ENCODE data around the gene XKR8. TPM values are rescaled to one million over a fixed set of nuclear protein-coding genes. Genes with fewer than 3 reads are reported as not detected.
A peak's percentile ranks its signal among the peaks of the same experiment; 100 is the strongest.

The XKR8 gene
- total RNA-seq, 1 donor from 2014 or later = 6.9 TPM

DNA sequence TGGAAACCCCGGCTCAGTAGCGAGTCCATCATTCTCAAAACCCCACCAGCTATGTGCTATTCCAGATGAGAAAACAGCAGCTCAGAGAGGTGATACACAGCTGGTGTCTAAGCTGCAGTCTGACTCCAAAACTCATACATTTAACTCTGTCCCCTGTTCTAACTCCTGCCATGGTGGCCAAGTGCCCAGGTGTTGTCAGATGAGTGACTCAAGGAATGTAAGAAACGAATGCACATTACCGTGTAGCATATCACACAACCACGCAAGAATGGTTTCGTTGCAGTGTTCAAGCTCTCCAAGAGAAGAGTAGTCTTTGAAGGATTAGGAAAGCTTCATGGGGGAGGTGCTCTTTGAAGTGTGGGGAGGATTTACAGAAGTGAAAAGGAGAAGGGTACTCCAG lies 4.7 kb upstream of the XKR8 start:
- DNase-seq = no peak

GRCh38 chr1:27956761-27957160 lies 3.0 kb upstream of the XKR8 start:
- DNase-seq = no peak

GRCh38 chr1:27957655-27958054 lies 2.1 kb upstream of the XKR8 start:
- DNase-seq = no peak

DNA sequence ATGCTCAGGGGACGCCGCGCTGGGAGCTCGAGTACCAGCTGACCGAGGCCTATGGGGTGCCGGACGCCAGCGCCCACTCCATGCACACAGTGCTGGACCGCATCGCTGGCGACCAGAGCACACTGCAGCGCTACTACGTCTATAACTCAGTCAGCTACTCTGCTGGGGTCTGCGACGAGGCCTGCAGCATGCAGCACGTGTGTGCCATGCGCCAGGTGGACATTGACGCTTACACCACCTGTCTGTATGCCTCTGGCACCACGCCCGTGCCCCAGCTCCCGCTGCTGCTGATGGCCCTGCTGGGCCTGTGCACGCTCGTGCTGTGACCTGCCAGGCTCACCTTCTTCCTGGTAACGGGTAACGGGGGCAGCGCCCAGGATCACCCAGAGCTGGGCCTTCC lies 1.3 kb upstream of the XKR8 start:
- no peak for DNase-seq

- no peak for DNase-seq
Measured at GRCh38 chr1:27960762-27961645, 1.2 kb downstream of the XKR8 start.

DNA sequence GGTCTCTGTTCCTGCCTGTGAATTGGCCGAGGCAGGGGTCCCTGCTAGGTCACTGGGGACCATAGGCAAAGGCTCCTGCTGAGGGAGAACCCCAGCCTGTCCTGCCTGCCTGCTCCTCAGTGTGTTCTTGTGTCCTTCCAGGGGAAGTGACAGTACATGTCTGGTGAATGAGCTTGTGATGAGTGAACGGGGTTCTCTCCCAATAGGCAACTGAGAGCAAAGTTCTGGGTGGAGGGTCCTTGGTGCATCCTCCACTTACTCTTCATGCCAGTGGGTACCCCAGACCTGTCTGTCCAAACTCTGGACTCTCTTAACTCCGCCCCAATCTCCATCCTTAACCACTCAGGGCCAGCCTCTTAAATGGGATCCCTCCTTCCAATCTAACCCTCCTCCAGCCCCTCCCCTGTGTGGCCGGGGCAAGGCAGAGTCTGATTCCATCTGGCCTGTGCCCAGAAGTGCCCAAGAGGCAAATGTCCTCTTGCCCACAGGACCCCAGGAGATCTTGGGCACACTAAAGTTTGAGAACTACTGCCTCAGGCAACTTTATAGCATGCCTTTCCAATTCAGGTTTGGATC lies 2.0 kb downstream of the XKR8 start:
- DNase-seq = no peak

GRCh38 chr1:27963393-27963792 lies 3.6 kb downstream of the XKR8 start:
- DNase-seq = no peak

GRCh38 chr1:27966402-27967105 lies 6.8 kb downstream of the XKR8 start:
- no peak for DNase-seq

DNA sequence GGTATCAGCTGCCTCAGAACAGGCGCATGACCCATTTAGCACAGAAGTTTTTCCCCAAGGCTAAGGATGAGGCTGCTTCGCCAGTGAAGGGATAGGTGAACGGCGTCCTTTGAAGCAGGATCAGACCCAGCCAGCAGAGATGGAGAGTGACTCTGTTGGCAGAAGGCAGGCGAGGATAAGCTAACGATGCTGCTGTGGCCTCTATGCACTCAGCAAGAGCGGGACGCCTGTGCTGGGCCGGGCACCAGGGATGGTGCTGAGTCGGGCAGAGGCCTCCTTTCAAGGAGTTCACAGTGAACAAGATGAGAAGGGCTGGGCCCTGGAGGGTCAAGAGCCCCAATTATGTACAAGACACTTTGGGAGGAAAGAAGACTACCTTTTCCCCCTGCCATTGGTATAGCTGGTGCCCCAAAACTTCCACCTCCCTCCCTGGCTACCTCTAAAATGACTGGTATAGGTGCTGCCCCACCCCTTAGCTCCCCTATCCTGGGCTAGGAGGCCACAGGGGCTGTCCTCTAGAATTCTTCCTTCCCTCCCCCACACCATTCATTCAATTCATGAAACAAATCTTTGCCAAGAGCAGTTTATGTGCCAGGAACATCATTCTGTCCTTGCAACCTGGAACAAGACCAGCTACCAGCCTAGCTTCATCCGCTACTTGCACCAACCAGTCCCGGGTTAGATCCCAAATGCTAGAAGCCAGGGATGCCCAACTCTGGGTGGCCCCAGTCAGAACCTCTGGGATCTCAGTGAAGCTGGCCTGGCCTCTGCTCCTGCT lies 7.5 kb downstream of the XKR8 start:
- no peak for DNase-seq

GRCh38 chr1:27967884-27968466 lies 8.2 kb downstream of the XKR8 start:
- no peak for DNase-seq

DNA sequence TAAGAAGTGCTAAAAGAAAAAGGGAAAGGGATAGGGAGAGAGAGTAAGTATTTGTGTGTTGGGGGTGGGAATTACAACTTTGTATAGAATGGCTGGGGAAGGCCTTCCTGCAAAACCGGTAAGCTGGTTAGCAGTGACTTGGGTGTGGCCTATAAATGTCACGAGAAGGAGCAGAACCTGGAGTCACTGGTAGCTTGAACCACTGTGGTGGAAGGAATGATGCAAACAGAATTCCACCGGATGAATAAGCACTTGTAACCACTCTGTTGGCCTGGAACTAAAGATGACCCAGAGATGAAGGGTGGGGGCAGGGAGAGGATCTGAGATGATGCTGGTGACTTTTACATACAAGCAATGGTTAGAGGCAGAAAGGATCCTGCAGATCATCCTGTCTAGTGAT lies 8.9 kb downstream of the XKR8 start:
- no peak for DNase-seq

- no peak for DNase-seq
Measured at GRCh38 chr1:27970401-27970800, 10.6 kb downstream of the XKR8 start.

DNA sequence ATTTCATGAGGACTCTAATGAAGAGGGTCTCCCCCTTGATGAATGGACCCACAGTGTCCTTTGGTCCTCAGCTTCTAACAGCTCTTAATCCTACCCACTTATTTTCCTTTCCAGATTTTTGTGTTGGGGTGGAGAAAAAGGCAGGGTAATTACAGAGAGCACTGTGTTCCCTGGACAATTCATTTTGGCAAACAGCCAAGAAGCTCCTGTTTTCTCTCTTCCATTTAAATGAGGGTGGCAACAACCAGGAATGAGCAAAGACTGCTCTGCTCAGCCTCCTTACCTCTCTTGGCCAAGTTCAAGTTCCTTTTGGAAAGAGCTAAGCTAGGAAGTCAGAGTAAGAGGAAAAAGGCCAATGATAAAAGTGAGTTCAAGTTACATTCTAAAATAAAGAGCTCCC lies 11.9 kb downstream of the XKR8 start:
- peak; percentile 51 for DNase-seq

DNA sequence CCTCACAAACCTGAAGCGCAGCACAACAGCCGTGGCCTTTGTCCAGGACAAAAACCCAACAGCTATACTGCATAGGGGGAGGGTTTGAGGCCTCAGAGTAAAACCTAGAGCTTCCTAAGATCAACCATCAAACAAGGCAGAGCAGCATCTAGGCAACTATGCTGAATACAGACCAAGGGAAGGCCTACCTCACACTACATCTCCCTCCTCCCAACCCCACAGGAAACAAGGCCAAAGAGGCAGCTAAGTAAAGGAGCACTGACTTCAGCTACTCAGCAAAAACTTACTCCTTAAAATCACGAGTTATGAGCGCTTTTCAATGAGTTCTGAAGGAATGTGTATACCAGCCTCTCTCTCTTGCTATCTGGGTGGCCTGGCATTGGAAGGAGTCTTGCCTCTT lies 12.4 kb downstream of the XKR8 start:
- no peak for DNase-seq

GRCh38 chr1:27973771-27974416 lies 14.1 kb downstream of the XKR8 start:
- DNase-seq = peak; percentile 67

GRCh38 chr1:27974417-27974781 lies 14.6 kb downstream of the XKR8 start:
- no peak for DNase-seq

DNA sequence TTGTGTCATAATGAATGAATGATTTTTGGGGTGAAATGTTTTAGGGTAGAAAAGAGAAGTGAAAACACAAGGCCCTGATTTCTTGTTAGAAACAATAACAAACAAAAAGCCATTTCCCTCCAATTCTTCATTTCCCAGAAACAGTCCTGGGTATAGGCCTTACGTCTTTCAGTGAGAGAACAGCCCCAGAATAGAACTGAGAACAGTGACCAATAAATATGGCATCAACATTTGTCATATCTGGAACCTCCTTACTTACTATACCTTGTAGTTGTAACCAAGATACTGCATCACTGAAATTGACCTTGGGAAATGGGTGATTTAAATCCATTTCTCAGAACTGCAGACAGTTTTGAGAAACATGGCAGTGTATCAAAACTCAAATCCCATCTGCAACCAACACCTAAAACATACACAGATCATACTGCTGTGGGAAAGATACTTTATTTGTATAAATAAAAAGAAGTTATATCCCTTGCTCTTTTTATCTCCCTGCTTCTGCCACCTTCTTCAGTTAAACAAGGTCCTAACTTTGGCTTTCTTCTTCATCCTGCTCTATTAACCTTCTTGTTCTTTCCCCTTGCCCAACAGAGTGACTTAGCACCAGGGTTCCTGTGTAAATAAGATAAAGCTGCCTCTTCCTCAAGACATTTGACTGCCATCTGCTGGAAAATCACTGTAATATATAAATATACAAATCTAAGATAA lies 19.5 kb downstream of the XKR8 start:
- DNase-seq = peak; percentile 66

GRCh38 chr1:27979859-27980201 lies 20.1 kb downstream of the XKR8 start:
- DNase-seq = no peak

GRCh38 chr1:27980216-27980845 lies 20.6 kb downstream of the XKR8 start:
- no peak for DNase-seq

DNA sequence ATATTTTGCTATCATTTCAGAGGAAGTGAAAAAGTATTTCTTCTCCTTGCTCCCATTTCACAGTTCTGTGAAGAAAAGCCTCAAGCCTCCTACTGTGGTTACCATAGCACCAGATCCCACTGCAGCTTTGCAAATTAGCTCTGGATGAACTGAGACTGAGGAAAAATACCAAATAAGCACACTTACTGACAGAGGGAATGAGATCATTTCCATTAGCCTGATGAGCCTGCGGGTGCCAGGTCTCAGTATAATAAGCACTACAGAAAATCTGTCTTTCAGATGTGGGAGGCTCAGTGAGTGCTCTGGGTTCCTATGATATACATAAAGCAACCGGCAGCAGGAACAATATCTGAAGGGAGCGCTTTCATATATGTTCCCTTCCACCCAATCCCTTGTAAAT lies 21.4 kb downstream of the XKR8 start:
- no peak for DNase-seq
